Mucosa of rectum (tissue), 2 donors: ENCODE data around the gene CEACAM1.
"Not testable (repeated sequence)": the region's sequence is repeated elsewhere in the genome, so short reads cannot be mapped to it uniquely, and the experiment has no call there.

Experiments
- H3K27ac ChIP-seq, 2 donors: one replicate each; pipeline ENCODE4 v1.7.0; 2013; ENCODE audit warnings: inconsistent platforms in 2 of 2, low read depth in 2 of 2, low read length in 2 of 2
- H3K27me3 ChIP-seq, 2 donors: one replicate each; pipeline ENCODE4 v1.7.0; 2013; ENCODE audit warnings: low read length in 2 of 2; ENCODE audit not compliant: control insufficient read depth in 2 of 2, insufficient read depth in 2 of 2
- H3K36me3 ChIP-seq, 2 donors: one replicate each; pipeline ENCODE4 v1.7.0; 2013; ENCODE audit warnings: low read length in 2 of 2; ENCODE audit not compliant: control insufficient read depth in 2 of 2, insufficient read depth in 2 of 2
- H3K4me1 ChIP-seq, 2 donors: one replicate each; pipeline ENCODE4 v1.7.0; 2013; ENCODE audit warnings: low read length in 2 of 2, mild to moderate bottlenecking in 1 of 2; ENCODE audit not compliant: control insufficient read depth in 2 of 2, insufficient read depth in 2 of 2
- H3K4me3 ChIP-seq, 2 donors: one replicate each; pipeline ENCODE4 v1.7.0; 2013; ENCODE audit warnings: low read length in 2 of 2
- H3K9ac ChIP-seq, 2 donors: one replicate each; pipeline ENCODE4 v1.7.0; 2013; ENCODE audit warnings: low read length in 2 of 2, low read depth in 1 of 2, mild to moderate bottlenecking in 1 of 2
- H3K9me3 ChIP-seq, 2 donors: one replicate each; pipeline ENCODE4 v1.7.0; 2013; ENCODE audit warnings: low read length in 2 of 2; ENCODE audit not compliant: control insufficient read depth in 2 of 2
- donor health status: healthy.
- donor health status: Normal muscosa, but diverticular disease.

CEACAM1 gene

GRCh38 chr19:42496460-42497133 is 31.7 kb downstream of the CEACAM1 start:
- no peak overlapping the region for H3K4me3 ChIP-seq
- peaks cover 22 to 34% of the 10 kb centered on the region in 2 donors for H3K4me1 ChIP-seq

GRCh38 chr19:42495663-42496062 is 32.6 kb downstream of the CEACAM1 start:
- H3K9me3 ChIP-seq: no peaks in the 10 kb centered on the region
- no peak overlapping the region for H3K9ac ChIP-seq
- peaks cover 22 to 34% of the 10 kb centered on the region in 2 donors for H3K4me1 ChIP-seq
- H3K4me3 ChIP-seq: no peak overlapping the region
- no peaks in the 10 kb centered on the region for H3K36me3 ChIP-seq
- H3K27me3 ChIP-seq: no peaks in the 10 kb centered on the region
- no peak overlapping the region for H3K27ac ChIP-seq

More at GRCh38 chr19:42496460-42497133, 31.7 kb downstream of the CEACAM1 start:
- peak overlapping the region in 1 of 2 donors; percentile 81 for H3K27ac ChIP-seq
- no peak overlapping the region for H3K9ac ChIP-seq
- H3K27me3 ChIP-seq: no peaks in the 10 kb centered on the region
- H3K9me3 ChIP-seq: no peaks in the 10 kb centered on the region
- H3K36me3 ChIP-seq: no peaks in the 10 kb centered on the region

GRCh38 chr19:42494321-42494720 is 34.0 kb downstream of the CEACAM1 start:
- H3K4me3 ChIP-seq: no peak overlapping the region
- no peak overlapping the region for H3K27ac ChIP-seq
- H3K9me3 ChIP-seq: no peaks in the 10 kb centered on the region
- H3K9ac ChIP-seq: no peak overlapping the region
- no peaks in the 10 kb centered on the region for H3K27me3 ChIP-seq
- no peaks in the 10 kb centered on the region for H3K36me3 ChIP-seq
- H3K4me1 ChIP-seq: peaks cover 22 to 31% of the 10 kb centered on the region in 2 donors

- Histone ChIP-seq H3K27me3 (no peaks in the 10 kb centered on the region), H3K36me3 (no peaks in the 10 kb centered on the region), H3K9me3 (no peaks in the 10 kb centered on the region), H3K27ac (no peak overlapping the region), H3K4me1 (peaks cover 0 to under 1% of the 10 kb centered on the region in 2 donors), H3K4me3 (no peak overlapping the region), H3K9ac (no peak overlapping the region)
Measured at GRCh38 chr19:42488783-42489521, 39.3 kb downstream of the CEACAM1 start.

- Histone ChIP-seq H3K9me3 (no peaks in the 10 kb centered on the region), H3K27ac (no peak overlapping the region)
Measured at GRCh38 chr19:42487798-42488178, 40.5 kb downstream of the CEACAM1 start.

GRCh38 chr19:42487032-42487797 is 41.1 kb downstream of the CEACAM1 start:
- Histone ChIP-seq H3K36me3 (no peaks in the 10 kb centered on the region), H3K27me3 (no peaks in the 10 kb centered on the region), H3K9me3 (no peaks in the 10 kb centered on the region), H3K27ac (no peak overlapping the region), H3K9ac (no peak overlapping the region), H3K4me3 (no peak overlapping the region), H3K4me1 (no peaks in the 10 kb centered on the region)

More at GRCh38 chr19:42487798-42488178, 40.5 kb downstream of the CEACAM1 start:
- Histone ChIP-seq H3K9ac (no peak overlapping the region), H3K4me3 (no peak overlapping the region), H3K27me3 (no peaks in the 10 kb centered on the region), H3K4me1 (no peaks in the 10 kb centered on the region), H3K36me3 (no peaks in the 10 kb centered on the region)

GRCh38 chr19:42485036-42485435 is 43.2 kb downstream of the CEACAM1 start:
- not testable (repeated sequence) for H3K4me1 ChIP-seq, H3K27ac ChIP-seq, H3K4me3 ChIP-seq, H3K27me3 ChIP-seq, H3K9me3 ChIP-seq, H3K36me3 ChIP-seq, H3K9ac ChIP-seq

- Histone ChIP-seq H3K4me3 (no peak overlapping the region), H3K27me3 (no peaks in the 10 kb centered on the region), H3K4me1 (no peaks in the 10 kb centered on the region), H3K9me3 (no peaks in the 10 kb centered on the region), H3K27ac (no peak overlapping the region), H3K9ac (no peak overlapping the region), H3K36me3 (no peaks in the 10 kb centered on the region)
Measured at GRCh38 chr19:42480335-42481095, 47.8 kb downstream of the CEACAM1 start.

- Histone ChIP-seq H3K9me3 (no peaks in the 10 kb centered on the region), H3K36me3 (no peaks in the 10 kb centered on the region), H3K9ac (no peak overlapping the region), H3K27ac (no peak overlapping the region), H3K27me3 (no peaks in the 10 kb centered on the region), H3K4me1 (no peaks in the 10 kb centered on the region), H3K4me3 (no peak overlapping the region)
Measured at GRCh38 chr19:42479736-42480135, 48.5 kb downstream of the CEACAM1 start.
